ENCODE results near the gene SLC35B2. TPM values are rescaled to one million over a fixed set of nuclear protein-coding genes. Genes with fewer than 3 reads are reported as not detected.

SLC35B2 gene
- total RNA-seq, result 100 to 1,000 TPM; 113 to 150 TPM

DNA sequence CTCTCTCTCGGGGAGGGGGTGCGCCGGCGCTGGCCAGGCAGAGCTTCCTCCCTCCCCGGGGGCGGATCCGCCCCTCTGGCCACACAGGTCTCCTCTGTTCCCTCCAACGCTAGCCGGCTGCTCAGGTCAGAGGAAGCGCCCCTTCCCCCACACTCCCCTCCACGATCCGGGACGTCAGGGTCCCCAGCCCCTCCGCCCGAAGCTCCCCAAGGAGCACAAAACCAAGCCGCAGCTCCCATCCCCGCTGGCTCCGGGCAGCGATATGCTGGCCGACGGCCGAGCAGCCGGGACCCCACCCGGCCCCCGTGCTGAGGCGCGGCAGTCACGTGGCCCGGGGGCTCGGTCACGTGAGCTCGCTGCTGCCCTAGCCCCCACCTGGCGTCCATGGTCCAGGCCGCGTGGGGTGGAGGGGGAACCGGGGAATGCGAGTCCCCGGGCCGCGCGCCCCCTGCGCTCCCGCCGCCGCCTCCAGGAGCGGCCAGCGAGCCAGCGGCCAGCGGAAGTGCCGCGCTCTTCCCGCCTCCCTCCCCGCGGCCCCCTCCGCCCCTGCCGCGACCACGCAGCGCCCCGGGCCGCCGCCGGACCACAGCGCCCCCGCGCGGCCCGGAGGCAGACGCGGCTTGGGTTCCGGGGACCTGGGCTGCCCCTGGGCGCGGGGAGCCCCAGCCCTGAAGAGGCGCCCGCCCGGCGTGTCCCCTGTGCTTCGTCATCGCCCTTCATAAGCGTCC lies at the start of gene SLC35B2:
Gene SLC35B2, minus strand, starts transcription at position 504 of the 728 bp plus-strand sequence. Its CDS starts 118 bp downstream, at position 386.

DNA sequence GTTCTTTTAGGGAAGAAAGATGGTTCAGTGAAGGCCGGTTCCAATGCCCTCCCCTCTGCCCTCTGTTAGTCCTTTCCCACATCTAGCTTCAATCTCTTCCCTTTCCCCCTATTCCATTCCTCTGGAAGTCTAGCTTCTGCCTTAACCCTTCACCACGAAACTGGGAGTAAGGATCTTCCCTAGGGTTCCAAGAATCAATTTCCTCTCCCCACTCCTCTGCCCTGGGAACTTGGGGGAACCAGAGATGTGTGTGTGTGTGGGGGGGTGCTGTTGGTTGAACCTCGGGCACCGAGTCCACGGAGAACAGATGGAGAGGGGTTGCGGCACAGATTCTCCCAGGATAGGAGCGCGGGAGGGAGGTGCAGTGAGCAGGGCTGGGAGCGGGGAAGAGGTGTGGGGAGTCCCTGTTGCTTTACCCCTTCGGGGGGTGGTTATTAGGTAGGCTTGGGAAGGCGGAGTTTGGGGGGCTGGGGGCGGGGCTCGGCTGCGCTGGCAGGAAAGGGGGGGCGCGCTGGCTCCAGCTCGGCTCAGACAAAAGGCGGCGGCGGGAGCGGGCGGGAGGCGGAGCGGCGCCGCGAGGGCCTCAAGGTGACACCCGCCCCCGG lies 12.7 kb upstream of the SLC35B2 start, which contains the start of gene TMEM151B:
Gene TMEM151B, plus strand, starts transcription at position 530 of the 605 bp plus-strand sequence. CDS start 293 bp downstream, outside the sequence.

DNA sequence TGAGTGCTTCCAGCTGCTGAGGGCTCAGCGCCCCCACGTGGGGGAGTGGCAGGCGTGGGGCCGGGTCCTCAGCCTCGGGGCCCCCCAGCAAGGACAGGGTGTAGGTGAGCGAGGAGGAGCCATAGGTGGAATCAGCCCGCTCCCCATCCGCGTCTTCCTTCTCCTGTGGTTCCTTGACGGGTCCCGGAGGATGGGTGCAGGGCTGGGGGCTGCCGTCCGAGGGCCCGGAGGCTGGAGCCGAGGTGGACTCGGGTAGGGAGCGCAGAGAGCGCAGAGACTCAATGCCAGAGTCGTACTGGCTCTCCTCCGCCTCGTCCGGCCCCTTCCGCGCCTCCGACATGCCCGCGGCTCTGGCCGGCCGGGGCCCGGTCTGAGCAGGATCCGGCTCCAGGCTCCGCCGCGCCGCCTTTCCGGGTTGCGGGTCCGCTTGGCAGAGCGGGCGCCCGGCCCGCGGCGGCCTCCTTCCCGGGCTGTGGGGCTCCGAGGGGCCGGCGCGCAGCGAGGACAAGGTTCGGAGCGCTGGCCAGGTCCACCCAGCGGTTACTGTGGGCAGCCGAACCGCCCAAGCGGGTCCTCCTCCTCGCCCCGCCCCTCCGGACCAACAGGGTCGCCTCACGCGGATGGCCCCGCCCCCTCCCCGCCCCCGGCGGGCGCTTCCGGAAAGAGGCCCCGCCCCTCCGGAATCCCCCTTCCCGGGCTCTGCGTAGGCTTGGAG lies 7.8 kb upstream of the SLC35B2 start, which contains the start of gene NFKBIE:
Gene NFKBIE, minus strand, starts transcription at position 545 of the 715 bp plus-strand sequence. Its CDS starts 205 bp downstream, at position 340.

GRCh38 chr6:44246663-44247337 lies 10.5 kb downstream of the SLC35B2 start, which contains the start of gene HSP90AB1:
HSP90AB1 (plus strand) TSS chr6:44247101; CDS start chr6:44248630, 1,529 bp downstream.

DNA sequence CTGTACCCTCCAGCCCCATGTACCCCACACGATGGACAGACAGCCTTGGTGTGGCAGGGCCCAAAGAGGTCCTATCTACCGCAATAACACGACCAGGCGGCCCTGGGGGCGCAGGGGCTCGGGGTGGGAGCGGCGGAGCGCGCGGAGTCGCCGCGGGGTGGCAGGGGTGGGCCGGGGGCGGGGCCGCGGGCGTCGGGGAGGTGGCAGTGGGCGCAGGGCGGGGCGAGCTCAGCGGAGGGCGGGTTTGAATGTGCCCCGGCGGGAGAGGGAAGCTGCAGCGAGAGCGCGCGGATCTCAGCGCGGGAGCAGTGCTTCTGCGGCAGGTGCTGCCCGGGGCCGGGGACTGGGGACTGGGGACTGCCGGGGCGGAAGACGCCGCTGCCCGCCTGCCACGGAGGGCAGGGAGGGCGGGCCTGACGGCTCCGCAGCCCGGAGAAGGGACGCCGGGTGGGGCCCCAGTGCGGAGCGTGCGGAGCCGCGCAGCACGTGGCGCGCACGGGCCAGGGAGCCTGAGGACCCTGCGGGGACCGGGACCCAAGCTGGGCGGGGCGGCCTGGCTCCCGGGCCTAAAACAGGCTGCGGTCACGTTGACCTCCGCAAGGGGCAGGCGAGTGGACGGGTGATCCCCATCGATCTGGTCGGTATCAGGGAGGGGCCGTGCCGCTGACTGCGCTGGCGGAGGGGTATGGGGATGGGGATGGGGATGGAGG lies 33.9 kb downstream of the SLC35B2 start, which contains the start of gene SLC29A1:
Gene SLC29A1, plus strand, starts transcription at position 277 of the 710 bp plus-strand sequence. CDS start 3,719 bp downstream, outside the sequence.

DNA sequence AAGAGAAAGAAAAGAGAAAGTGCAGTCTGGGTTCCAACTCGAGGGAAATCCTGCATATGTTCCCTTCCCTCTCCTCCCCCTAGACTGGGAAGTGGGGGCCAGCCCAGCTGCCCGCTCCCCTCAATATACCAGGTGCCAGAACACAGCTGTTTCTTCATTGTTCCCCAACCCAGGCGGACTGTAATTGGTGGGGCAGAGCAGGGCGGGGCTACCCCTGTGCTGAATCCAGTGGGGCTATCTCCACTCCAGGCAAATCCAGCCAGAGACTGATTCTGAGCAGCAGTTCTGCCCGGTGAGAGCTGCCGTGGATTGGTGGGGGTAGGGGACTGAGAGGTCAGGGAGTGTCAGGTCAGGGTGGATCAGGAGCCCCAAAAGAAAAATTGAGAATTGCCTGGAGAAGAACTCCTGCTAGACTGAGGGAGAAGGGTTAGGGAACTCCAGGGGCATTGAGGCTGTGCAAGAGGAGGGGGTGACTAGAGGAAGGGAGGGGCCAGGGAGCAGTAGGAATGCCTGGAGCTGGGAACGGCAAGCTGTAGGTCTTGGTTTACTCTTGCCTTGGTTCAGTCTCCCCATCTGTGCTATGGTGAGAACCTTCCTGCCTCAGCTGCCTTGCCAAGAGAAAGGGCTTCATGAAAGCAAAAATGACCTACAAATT lies 40.5 kb downstream of the SLC35B2 start, which contains the start of gene MYMX:
Gene MYMX, plus strand, starts transcription at position 250 of the 655 bp plus-strand sequence. CDS start 546 bp downstream, outside the sequence.

Small RNAs within 50 kb of the gene (small RNA-seq; reads per million reads assigned to genes)
- 0 reads per million in 2 donors for gene RN7SL811P

Other genes starting within 250 kb of the SLC35B2 start
- gene MRPL14, start 130.1 kb downstream of the SLC35B2 start, total RNA-seq, result 10 to 100 TPM; 32.3 to 53.9 TPM
- gene TMEM63B, start 130.0 kb downstream of the SLC35B2 start, total RNA-seq, result 10 to 100 TPM; 46.0 to 55.7 TPM
- not detected for gene CAPN11, start 98.7 kb downstream of the SLC35B2 start, total RNA-seq
- not detected for gene MYMX, start 40.6 kb downstream of the SLC35B2 start, total RNA-seq
- 10 to 100 TPM in 1 of 2 donors, 1 to 10 TPM in 1; 5.2 to 18.3 TPM for gene SLC29A1, start 33.9 kb downstream of the SLC35B2 start, total RNA-seq
- 1,000 to 10,000 TPM in 1 of 2 donors, 100 to 1,000 TPM in 1; 776 to 1,328 TPM for gene HSP90AB1, start 10.4 kb downstream of the SLC35B2 start, total RNA-seq
- gene NFKBIE, start 8.0 kb upstream of the SLC35B2 start, total RNA-seq, result 10 to 100 TPM; 13.3 to 23.7 TPM
- not detected for gene TMEM151B, start 12.9 kb upstream of the SLC35B2 start, total RNA-seq
- 10 to 100 TPM; 14.5 to 21.6 TPM for gene AARS2, start 55.8 kb upstream of the SLC35B2 start, total RNA-seq
- gene SPATS1, start 85.1 kb upstream of the SLC35B2 start, total RNA-seq, result not detected
- 10 to 100 TPM; 19.3 to 22.6 TPM for gene CDC5L, start 130.2 kb upstream of the SLC35B2 start, total RNA-seq

Data from melanocyte of skin (primary cell).